ENCODE data around the gene RNF130.
"Not testable (repeated sequence)": the region's sequence is repeated elsewhere in the genome, so short reads cannot be mapped to it uniquely, and the experiment has no call there.

The RNF130 gene

GRCh38 chr5:179967489-179967888, 104.1 kb downstream of the RNF130 start:
- DNase-seq: no peak

GRCh38 chr5:179964015-179964414, 107.5 kb downstream of the RNF130 start:
- DNase-seq: no peak

- no peak for DNase-seq
Observed at GRCh38 chr5:179963375-179963774, 108.2 kb downstream of the RNF130 start.

- DNase-seq: no peak
Observed at GRCh38 chr5:179960204-179960831, 111.2 kb downstream of the RNF130 start.

GRCh38 chr5:179959641-179960040, 111.9 kb downstream of the RNF130 start:
- no peak for DNase-seq

GRCh38 chr5:179959118-179959517, 112.4 kb downstream of the RNF130 start:
- not testable (repeated sequence) for DNase-seq

GRCh38 chr5:179955630-179956029, 115.9 kb downstream of the RNF130 start:
- DNase-seq: no peak

- DNase-seq: no peak
Observed at GRCh38 chr5:179955062-179955461, 116.5 kb downstream of the RNF130 start.

- no peak for DNase-seq
Observed at GRCh38 chr5:179954434-179954833, 117.1 kb downstream of the RNF130 start.

- no peak for DNase-seq
Observed at GRCh38 chr5:179953987-179954386, 117.6 kb downstream of the RNF130 start.

GRCh38 chr5:179936976-179937681, 134.4 kb downstream of the RNF130 start:
- DNase-seq: no peak

GRCh38 chr5:179930788-179931473, 140.6 kb downstream of the RNF130 start:
- DNase-seq: no peak

GRCh38 chr5:179927824-179928223, 143.7 kb downstream of the RNF130 start:
- no peak for DNase-seq

- no peak for DNase-seq
Observed at GRCh38 chr5:179926657-179927056, 144.9 kb downstream of the RNF130 start.

GRCh38 chr5:179923436-179923835, 148.1 kb downstream of the RNF130 start:
- DNase-seq: no peak

- no peak for DNase-seq
Observed at GRCh38 chr5:179920175-179920574, 151.4 kb downstream of the RNF130 start.

- no peak for DNase-seq
Observed at GRCh38 chr5:179919487-179920060, 152.0 kb downstream of the RNF130 start.

GRCh38 chr5:179918742-179919486, 152.6 kb downstream of the RNF130 start:
- no peak for DNase-seq

GRCh38 chr5:179916523-179916922, 155.0 kb downstream of the RNF130 start:
- DNase-seq: no peak

GRCh38 chr5:179915406-179915935, 156.1 kb downstream of the RNF130 start:
- no peak for DNase-seq

GRCh38 chr5:179914032-179914755, 157.4 kb downstream of the RNF130 start:
- no peak for DNase-seq

GRCh38 chr5:179913461-179913860, 158.1 kb downstream of the RNF130 start:
- DNase-seq: no peak

Measured in activated gamma-delta T cell treated with Interleukin-2 at 50 U/mL for 16 hours (primary cell).